GM19324 (cell line): Measurements from ENCODE around the gene LCE1E.

Source experiments
- ATAC-seq: cut with Tn5 transposase; IDR thresholded peaks from one replicate; pipeline ENCODE4 v1.9.1; 2021; ENCODE audit warnings: mild to moderate bottlenecking, moderate library complexity; ENCODE audit not compliant: unreplicated experiment, low FRiP score

LCE1E gene

GRCh38 chr1:152777510-152778137, 8.4 kb upstream of the LCE1E start:
- no peak for ATAC-seq

DNA sequence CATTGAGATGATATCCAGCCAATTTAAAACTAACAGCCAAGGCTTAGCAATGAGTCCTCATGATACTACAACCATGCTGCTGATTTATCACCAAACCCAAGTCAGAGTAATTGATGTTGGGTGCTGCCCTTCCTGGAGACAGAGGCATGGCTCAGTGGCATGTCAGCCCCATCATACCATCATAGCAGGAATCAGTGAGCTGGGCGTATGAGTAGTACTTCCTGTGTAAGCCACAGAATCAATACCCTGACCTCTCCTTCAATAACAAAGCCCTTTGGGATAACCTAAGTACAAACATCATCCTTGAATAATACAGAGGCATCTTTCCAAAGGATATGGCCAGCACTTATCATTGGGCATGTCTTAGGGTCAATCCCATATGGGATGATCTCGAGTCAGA, 3.0 kb upstream of the LCE1E start:
- no peak for ATAC-seq

DNA sequence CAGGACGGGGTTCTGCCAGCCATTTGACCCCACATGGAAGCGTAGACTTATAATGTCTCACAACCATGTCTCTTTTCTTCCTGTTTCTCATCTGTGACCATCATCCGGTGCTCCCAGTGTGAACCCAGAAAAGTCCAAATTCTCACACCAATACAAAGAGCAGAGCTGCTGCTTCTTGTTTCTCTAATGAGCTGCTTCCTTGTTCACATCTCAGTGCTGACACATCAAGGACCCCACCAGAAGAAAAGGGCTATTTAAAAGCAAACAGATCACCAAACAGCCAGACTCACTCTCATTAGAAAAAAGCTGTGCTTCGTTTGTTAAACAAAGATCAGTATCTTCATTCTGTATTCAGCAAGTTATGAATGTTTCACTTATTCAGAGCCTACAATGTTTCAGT, 9.6 kb downstream of the LCE1E start:
- ATAC-seq = no peak

- no peak for ATAC-seq
These were observed 10.4 kb downstream of the LCE1E start, which contains the start of gene LCE1D for GRCh38 chr1:152796421-152796820. LCE1D (plus strand) TSS chr1:152796721; CDS start chr1:152797795, 1,074 bp downstream.

GRCh38 chr1:152801333-152801732, 15.3 kb downstream of the LCE1E start:
- ATAC-seq = no peak

DNA sequence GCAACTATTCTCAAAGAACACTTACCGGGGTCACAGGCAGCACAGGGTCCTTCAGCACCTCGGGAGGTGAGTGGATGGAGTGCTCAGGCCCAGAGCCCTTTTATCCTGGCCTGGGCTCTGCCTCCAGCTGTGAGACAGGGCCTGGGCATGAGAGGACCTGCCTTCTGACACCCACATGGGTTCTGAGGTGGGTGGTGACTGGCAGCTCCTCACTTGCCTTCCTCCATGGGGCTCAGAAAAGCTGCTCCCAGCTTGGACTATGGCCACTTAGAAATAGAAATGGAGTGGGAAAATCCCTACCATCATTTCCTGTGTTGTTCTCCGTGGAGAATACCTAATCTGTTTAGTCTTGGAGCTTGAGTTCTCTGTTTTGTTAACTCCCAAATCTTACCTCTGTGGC, 20.5 kb downstream of the LCE1E start, which contains the start of gene LCE1C:
Gene LCE1C, minus strand, starts transcription at position 76 of the 400 bp plus-strand sequence. CDS start 1,173 bp downstream, outside the sequence.
- ATAC-seq = no peak

GRCh38 chr1:152811050-152811449, 25.0 kb downstream of the LCE1E start:
- no peak for ATAC-seq

DNA sequence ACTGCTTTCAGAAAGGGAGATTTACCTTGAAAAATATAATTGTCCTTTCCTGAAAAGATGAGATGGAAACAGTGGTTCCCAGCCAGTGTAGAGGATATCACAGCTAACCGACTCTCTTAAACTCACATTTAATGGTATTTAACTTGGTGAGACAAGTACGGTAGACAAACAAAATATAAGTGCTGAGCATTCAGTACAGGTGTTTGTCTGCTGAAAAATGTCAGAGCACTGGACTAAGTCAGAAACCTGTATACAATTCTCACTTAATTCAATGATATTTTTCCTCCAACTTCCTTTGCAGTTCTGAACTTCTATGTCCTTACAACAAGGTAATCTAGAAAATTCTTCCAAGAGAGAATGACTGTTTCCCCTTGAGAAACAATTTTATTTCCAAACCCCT, 25.6 kb downstream of the LCE1E start, which contains the start of gene LCE1B:
Gene LCE1B, plus strand, starts transcription at position 301 of the 400 bp plus-strand sequence. CDS start 476 bp downstream, outside the sequence.
- ATAC-seq = no peak

DNA sequence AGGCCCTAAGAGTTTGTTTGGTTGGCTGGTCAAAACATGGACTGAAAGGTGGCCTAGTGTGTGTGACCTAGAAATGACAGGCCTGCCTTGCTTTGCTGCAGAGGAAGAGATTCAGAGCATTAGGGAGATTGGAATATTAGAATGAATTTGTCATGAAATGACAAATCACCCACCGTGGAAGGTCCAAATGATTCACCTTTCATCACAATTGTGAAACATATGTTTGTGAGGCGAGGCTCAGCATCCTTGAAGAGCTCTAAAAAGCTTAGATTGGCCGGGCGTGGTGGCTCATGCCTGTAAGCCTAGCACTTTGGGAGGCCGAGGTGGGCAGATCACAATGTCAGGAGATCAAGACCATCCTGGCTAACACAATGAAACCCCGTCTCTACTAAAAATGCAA, 31.3 kb downstream of the LCE1E start:
- no peak for ATAC-seq

- ATAC-seq = no peak
These were observed 37.2 kb downstream of the LCE1E start for GRCh38 chr1:152823294-152823693.

DNA sequence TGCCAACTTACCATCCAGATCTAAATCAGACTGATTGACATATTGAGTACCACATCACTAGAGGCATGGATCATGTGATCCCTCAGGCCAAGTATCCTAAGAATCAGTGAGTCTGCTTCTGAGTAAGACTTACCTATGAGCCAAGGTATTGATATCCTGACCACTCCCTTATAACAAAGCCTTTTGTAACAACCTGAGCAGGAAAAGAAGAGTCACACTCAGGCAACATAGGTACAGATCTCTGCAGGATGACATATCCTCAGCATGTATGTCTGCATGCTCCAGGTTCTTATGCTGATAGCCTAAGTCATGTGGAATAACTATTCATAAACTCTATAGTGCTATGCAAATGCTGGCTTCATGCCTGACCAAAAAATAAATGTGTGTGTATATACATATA, 38.9 kb downstream of the LCE1E start:
- ATAC-seq = no peak

DNA sequence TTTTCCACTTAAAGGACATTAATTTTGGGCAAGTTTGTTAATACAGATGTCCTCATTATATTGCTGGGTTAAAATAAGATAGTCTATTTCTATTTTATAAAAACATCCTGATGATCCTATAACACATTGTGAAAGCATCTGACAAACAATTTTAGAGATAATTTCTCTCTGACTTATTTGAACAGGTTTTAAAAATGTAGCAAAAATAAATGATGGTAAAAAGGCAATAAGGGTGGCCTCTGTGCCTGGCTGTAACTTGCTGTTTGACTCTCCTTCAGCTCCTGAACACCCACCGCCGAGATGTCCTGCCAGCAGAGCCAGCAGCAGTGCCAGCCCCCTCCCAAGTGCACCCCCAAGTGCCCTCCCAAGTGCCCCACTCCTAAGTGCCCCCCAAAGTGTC, 41.1 kb downstream of the LCE1E start, which contains the start of gene LCE1A:
Gene LCE1A, plus strand, starts transcription at position 301 of the 400 bp plus-strand sequence. Its CDS starts 0 bp downstream, at position 301.
- no peak for ATAC-seq

DNA sequence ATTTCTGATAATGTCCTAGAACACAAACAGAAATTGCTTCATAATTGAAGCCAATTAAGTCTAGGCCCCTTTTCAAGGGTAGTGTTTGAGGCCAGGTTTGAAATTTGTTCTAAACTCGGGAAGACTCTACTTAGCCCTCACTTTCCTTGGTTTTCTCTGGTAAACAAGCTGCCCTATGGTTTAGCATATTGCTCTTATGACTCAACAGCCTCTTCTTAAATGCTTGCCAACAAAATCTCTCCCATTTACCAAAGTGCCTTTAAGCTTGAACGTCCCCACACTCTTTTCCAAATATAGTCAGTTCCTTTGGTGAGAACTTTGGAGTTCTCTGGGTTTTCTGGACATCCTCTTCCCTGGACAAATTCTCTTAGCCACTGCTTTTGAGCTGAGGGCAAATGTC, 50.8 kb downstream of the LCE1E start:
- ATAC-seq = no peak
